Esophagus muscularis mucosa (tissue), 4 donors: Measurements from ENCODE around the gene SHB. TPM values are rescaled to one million over a fixed set of nuclear protein-coding genes. Genes with fewer than 3 reads are reported as not detected.

Experiments used
- DNase-seq: peaks from one replicate; pipeline ENCODE4 v3.0.0-alpha.2; 2017; ENCODE audit errors: extremely low spot score
- H3K27ac ChIP-seq, 4 donors: fragments of 200-600 bp; sonication (generic); replicated peaks in 1 of 4; 1 replicate in 3 of 4; 2 replicates in 1 of 4; pipeline ENCODE4 v1.5.1; 2016 to 2019; ENCODE audit warnings: mild to moderate bottlenecking in 1 of 4
- H3K27me3 ChIP-seq, 4 donors: fragments of 200-600 bp; sonication (generic); one replicate each; pipeline versions ENCODE4 v1.5.1 to v1.6.0; 2016 to 2019
- H3K36me3 ChIP-seq, 4 donors: fragments of 200-600 bp; sonication (generic); one replicate each; pipeline ENCODE4 v1.5.1; 2016 to 2019
- H3K4me1 ChIP-seq, 4 donors: fragments of 200-600 bp; sonication (generic); one replicate each; pipeline ENCODE4 v1.5.1; 2016 to 2019
- H3K4me3 ChIP-seq, 4 donors: fragments of 200-600 bp; sonication (generic); 1 replicate in 2 of 4; 2 replicates in 2 of 4; pipeline ENCODE4 v1.5.1; 2016 to 2019; ENCODE audit warnings: mild to moderate bottlenecking in 4 of 4, moderate library complexity in 1 of 4
- H3K9me3 ChIP-seq, 4 donors: fragments of 200-600 bp; sonication (generic); 1 replicate in 3 of 4; 2 replicates in 1 of 4; pipeline ENCODE4 v1.5.1; 2016 to 2019
- CTCF ChIP-seq, 3 experiments: fragments of 200-600 bp in 2 of 3; fragments of 450-650 bp in 1 of 3; sonication (generic) in 2 of 3; IDR thresholded peaks; one replicate each; pipeline ENCODE4 v1.5.1; 2017 to 2019; ENCODE audit warnings: antibody characterized with exemption in 3 of 3, mild to moderate bottlenecking in 2 of 3, moderate library complexity in 1 of 3
- EP300 ChIP-seq: sonication (generic); formaldehyde crosslinking; IDR thresholded peaks from one replicate; pipeline ENCODE4 v1.6.1; 2017; ENCODE audit warnings: antibody characterized with exemption
- POLR2A ChIP-seq: fragments of 450-650 bp; IDR thresholded peaks from one replicate; pipeline ENCODE4 v1.6.1; 2017; ENCODE audit warnings: antibody characterized with exemption, moderate library complexity, mild to moderate bottlenecking, low read depth
- POLR2AphosphoS5 ChIP-seq, 2 donors: sonication (generic); formaldehyde crosslinking; IDR thresholded peaks; one replicate each; pipeline ENCODE4 v1.6.1; 2017; ENCODE audit warnings: antibody characterized with exemption in 2 of 2
- WGBS: methylation state at CpG from one replicate; pipeline ENCODE4 v1.1.5; 2018; 5-methylcytosine and 5-hydroxymethylcytosine counted together
- intact Hi-C: fragments of 100-400 bp; cut with DNase I; formaldehyde crosslinking; loops from one replicate; pipeline ENCODE4 v1.15.1; 2023
- total RNA-seq, 4 donors: library from RNA; depleted of rRNA; stranded (reverse); fragments of >200 nt; gene quantifications; one replicate each; pipeline versions ENCODE4 v1.1.0 to v1.2.1, GENCODE V29; 2016

SHB gene
- total RNA-seq, 4 donors from 2014 or later: 16.6 to 21.2 (median 21.0) TPM

GRCh38 chr9:37963936-37964739, 104.9 kb downstream of the SHB start:
- TF ChIP-seq POLR2AphosphoS5 (IDR thresholded peaks at IDR 0.05) (peak in 1 of 2 donors; percentile 29), POLR2A (no peak)
- Histone ChIP-seq H3K4me1 (peaks cover 20 to 38% (median 27%) of the 10 kb centered on the region in 4 donors), H3K36me3 (no peaks in the 10 kb centered on the region), H3K9me3 (no peaks in the 10 kb centered on the region), H3K27ac (peak overlapping the region in 3 of 4 donors; percentile 25 to 69 (median 56)), H3K27me3 (no peaks in the 10 kb centered on the region), H3K4me3 (no peak overlapping the region)
- intact Hi-C loops: no loop called here
- no peak for DNase-seq
- 50% methylated on average over 14 of the region's 15 CpGs for WGBS

- Histone ChIP-seq H3K27me3 (no peaks in the 10 kb centered on the region), H3K36me3 (no peaks in the 10 kb centered on the region), H3K27ac (no peak overlapping the region), H3K4me1 (peaks cover 16 to 19% (median 17%) of the 10 kb centered on the region in 4 donors), H3K4me3 (no peak overlapping the region), H3K9me3 (no peaks in the 10 kb centered on the region)
- no peak for DNase-seq
- WGBS: 68% methylated on average over 3 of the region's 3 CpGs
- no peak for TF ChIP-seq CTCF (IDR thresholded peaks at IDR 0.05)
- no peak for TF ChIP-seq POLR2A
- no peak for TF ChIP-seq EP300
- TF ChIP-seq POLR2AphosphoS5 (IDR thresholded peaks at IDR 0.05): no peak
- intact Hi-C loops: no loop called here
These were observed 107.7 kb downstream of the SHB start for GRCh38 chr9:37961351-37961750.

- no peak overlapping the region for H3K4me3 ChIP-seq
- intact Hi-C loops: no loop called here
- H3K4me1 ChIP-seq: peaks cover 16 to 20% (median 17%) of the 10 kb centered on the region in 4 donors
- no peak overlapping the region for H3K27ac ChIP-seq
- H3K9me3 ChIP-seq: no peaks in the 10 kb centered on the region
- WGBS: 100% methylated on average over 3 of the region's 3 CpGs
- no peak for DNase-seq
- H3K36me3 ChIP-seq: peaks cover 0 to 3% (median 3%) of the 10 kb centered on the region in 4 donors
- TF ChIP-seq EP300 (no peak), POLR2A (no peak), CTCF (IDR thresholded peaks at IDR 0.05) (no peak), POLR2AphosphoS5 (IDR thresholded peaks at IDR 0.05) (no peak)
- H3K27me3 ChIP-seq: no peaks in the 10 kb centered on the region
These were observed 108.4 kb downstream of the SHB start for GRCh38 chr9:37960631-37961030.

GRCh38 chr9:37959976-37960375, 109.1 kb downstream of the SHB start:
- no peak overlapping the region for H3K27ac ChIP-seq
- WGBS: 68% methylated on average over 4 of the region's 4 CpGs
- no peak overlapping the region for H3K4me3 ChIP-seq
- DNase-seq: no peak
- H3K36me3 ChIP-seq: peaks cover 0 to 10% (median 9%) of the 10 kb centered on the region in 4 donors
- H3K9me3 ChIP-seq: no peaks in the 10 kb centered on the region
- TF ChIP-seq POLR2A: no peak
- TF ChIP-seq CTCF (IDR thresholded peaks at IDR 0.05): no peak
- no peak for TF ChIP-seq POLR2AphosphoS5 (IDR thresholded peaks at IDR 0.05)
- TF ChIP-seq EP300: no peak
- intact Hi-C loops: no loop called here
- peaks cover 12 to 20% (median 15%) of the 10 kb centered on the region in 4 donors for H3K4me1 ChIP-seq
- no peaks in the 10 kb centered on the region for H3K27me3 ChIP-seq

- DNase-seq: no peak
- Histone ChIP-seq H3K4me1 (peaks cover 17 to 36% (median 18%) of the 10 kb centered on the region in 4 donors), H3K4me3 (no peak overlapping the region), H3K36me3 (peaks cover 0 to 19% (median 12%) of the 10 kb centered on the region in 4 donors), H3K9me3 (no peaks in the 10 kb centered on the region), H3K27ac (no peak overlapping the region), H3K27me3 (no peaks in the 10 kb centered on the region)
- intact Hi-C loops: no loop called here
- WGBS: 90% methylated on average over 4 of the region's 9 CpGs
- TF ChIP-seq CTCF (IDR thresholded peaks at IDR 0.05) (no peak), POLR2AphosphoS5 (IDR thresholded peaks at IDR 0.05) (no peak), POLR2A (no peak), EP300 (no peak)
These were observed 110.9 kb downstream of the SHB start for GRCh38 chr9:37958154-37958553.
